Measurements from ENCODE around the gene GALT.

GALT gene

GRCh38 chr9:34646211-34647083, at the start of gene GALT:
Gene GALT, plus strand, starts transcription at chr9:34646675. Its CDS starts 30 bp downstream, at chr9:34646705.
- DNase-seq, result peak; percentile 94

- DNase-seq, result no peak
Observed at GRCh38 chr9:34599546-34599945, 46.9 kb upstream of the GALT start.

GRCh38 chr9:34600908-34601307, 45.6 kb upstream of the GALT start:
- no peak for DNase-seq

- no peak for DNase-seq
Observed at GRCh38 chr9:34601937-34602573, 44.4 kb upstream of the GALT start.

- peak; percentile 85 for DNase-seq
Observed at GRCh38 chr9:34603610-34604231, 42.8 kb upstream of the GALT start.

GRCh38 chr9:34606190-34606589, 40.3 kb upstream of the GALT start:
- DNase-seq, result no peak

GRCh38 chr9:34606905-34607304, 39.6 kb upstream of the GALT start:
- no peak for DNase-seq

GRCh38 chr9:34607331-34607730, 39.1 kb upstream of the GALT start:
- DNase-seq, result no peak

GRCh38 chr9:34610434-34611206, 35.9 kb upstream of the GALT start:
- no peak for DNase-seq

- DNase-seq, result peak; percentile 48
Observed at GRCh38 chr9:34611251-34611810, 35.1 kb upstream of the GALT start.

- DNase-seq, result peak; percentile 90
Observed at GRCh38 chr9:34611811-34612787, 34.4 kb upstream of the GALT start, which contains the start of gene RPP25L. Gene RPP25L, minus strand, starts transcription at chr9:34612097. Its CDS starts 801 bp downstream, at chr9:34611296.

- peak; percentile 86 for DNase-seq
Observed at GRCh38 chr9:34612788-34613390, 33.6 kb upstream of the GALT start.

GRCh38 chr9:34615132-34615531, 31.3 kb upstream of the GALT start:
- no peak for DNase-seq

GRCh38 chr9:34620061-34620994, 26.1 kb upstream of the GALT start, which contains the start of gene DCTN3:
Gene DCTN3, minus strand, starts transcription at chr9:34620495. Its CDS starts 31 bp downstream, at chr9:34620464.
- peak; percentile 96 for DNase-seq

GRCh38 chr9:34623374-34624235, 22.9 kb upstream of the GALT start:
- DNase-seq, result no peak

GRCh38 chr9:34624475-34625185, 21.8 kb upstream of the GALT start:
- no peak for DNase-seq

GRCh38 chr9:34625186-34625486, 21.3 kb upstream of the GALT start:
- no peak for DNase-seq
